Measurements from ENCODE around the gene RYK.

DNA sequence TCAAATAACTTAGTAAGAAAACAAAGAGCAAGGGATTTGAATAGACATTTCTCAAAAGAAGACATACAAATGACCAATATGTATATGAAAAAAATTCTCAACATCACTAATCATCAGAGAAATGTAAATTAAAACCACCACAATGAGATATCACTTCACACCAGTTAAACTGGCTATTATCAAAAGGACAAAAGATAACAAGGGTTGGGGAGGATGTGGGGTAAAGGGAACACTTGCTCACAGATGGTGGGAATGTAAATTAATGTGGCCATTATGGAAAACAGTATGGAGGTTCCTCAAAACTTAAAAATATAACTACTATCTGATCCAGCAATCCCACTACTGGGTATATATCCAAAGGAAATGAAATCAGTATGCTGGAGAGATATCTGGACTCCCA, 46.0 kb upstream of the RYK start:
- TF ChIP-seq, protein P1, sequence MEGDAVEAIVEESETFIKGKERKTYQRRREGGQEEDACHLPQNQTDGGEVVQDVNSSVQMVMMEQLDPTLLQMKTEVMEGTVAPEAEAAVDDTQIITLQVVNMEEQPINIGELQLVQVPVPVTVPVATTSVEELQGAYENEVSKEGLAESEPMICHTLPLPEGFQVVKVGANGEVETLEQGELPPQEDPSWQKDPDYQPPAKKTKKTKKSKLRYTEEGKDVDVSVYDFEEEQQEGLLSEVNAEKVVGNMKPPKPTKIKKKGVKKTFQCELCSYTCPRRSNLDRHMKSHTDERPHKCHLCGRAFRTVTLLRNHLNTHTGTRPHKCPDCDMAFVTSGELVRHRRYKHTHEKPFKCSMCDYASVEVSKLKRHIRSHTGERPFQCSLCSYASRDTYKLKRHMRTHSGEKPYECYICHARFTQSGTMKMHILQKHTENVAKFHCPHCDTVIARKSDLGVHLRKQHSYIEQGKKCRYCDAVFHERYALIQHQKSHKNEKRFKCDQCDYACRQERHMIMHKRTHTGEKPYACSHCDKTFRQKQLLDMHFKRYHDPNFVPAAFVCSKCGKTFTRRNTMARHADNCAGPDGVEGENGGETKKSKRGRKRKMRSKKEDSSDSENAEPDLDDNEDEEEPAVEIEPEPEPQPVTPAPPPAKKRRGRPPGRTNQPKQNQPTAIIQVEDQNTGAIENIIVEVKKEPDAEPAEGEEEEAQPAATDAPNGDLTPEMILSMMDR (IDR thresholded peaks at IDR 0.05) = no peak
- no peak for TF ChIP-seq EP300 (IDR thresholded peaks at IDR 0.05; ENCODE audit: low read depth)
